Kidney capillary endothelial cell (primary cell): Measurements from ENCODE around the gene TMEM269.
A peak's percentile ranks its signal among the peaks of the same experiment; 100 is the strongest.
"Not testable (repeated sequence)": the region's sequence is repeated elsewhere in the genome, so short reads cannot be mapped to it uniquely, and the experiment has no call there.

Source experiments
- DNase-seq: peaks from one replicate; pipeline ENCODE4 v3.0.0-alpha.2; 2018; ENCODE audit warnings: low spot score

The TMEM269 gene

GRCh38 chr1:42776502-42776901 is 8.3 kb upstream of the TMEM269 start:
- DNase-seq, result no peak

GRCh38 chr1:42777852-42778251 is 6.9 kb upstream of the TMEM269 start:
- peak; percentile 42 for DNase-seq

GRCh38 chr1:42779725-42780124 is 5.1 kb upstream of the TMEM269 start:
- no peak for DNase-seq

GRCh38 chr1:42780176-42780575 is 4.6 kb upstream of the TMEM269 start:
- no peak for DNase-seq

GRCh38 chr1:42783092-42783491 is 1.7 kb upstream of the TMEM269 start:
- DNase-seq, result no peak

- DNase-seq, result no peak
These were observed 245 bp upstream of the TMEM269 start for GRCh38 chr1:42784547-42784945.

- no peak for DNase-seq
These were observed 1.3 kb downstream of the TMEM269 start for GRCh38 chr1:42786097-42786496.

GRCh38 chr1:42788021-42788420 is 3.2 kb downstream of the TMEM269 start:
- no peak for DNase-seq

- DNase-seq, result no peak
These were observed 9.0 kb downstream of the TMEM269 start for GRCh38 chr1:42793824-42794223.

- no peak for DNase-seq
These were observed 12.6 kb downstream of the TMEM269 start for GRCh38 chr1:42797414-42797813.

GRCh38 chr1:42797979-42798378 is 13.2 kb downstream of the TMEM269 start:
- DNase-seq, result no peak

- no peak for DNase-seq
These were observed 17.2 kb downstream of the TMEM269 start for GRCh38 chr1:42801832-42802473.

- no peak for DNase-seq
These were observed 21.4 kb downstream of the TMEM269 start for GRCh38 chr1:42806171-42806570.

- no peak for DNase-seq
These were observed 21.8 kb downstream of the TMEM269 start for GRCh38 chr1:42806593-42806992.

GRCh38 chr1:42807056-42807668 is 22.4 kb downstream of the TMEM269 start:
- no peak for DNase-seq

GRCh38 chr1:42814815-42815214 is 30.0 kb downstream of the TMEM269 start:
- DNase-seq, result not testable (repeated sequence)

GRCh38 chr1:42815941-42816584 is 31.3 kb downstream of the TMEM269 start:
- peak; percentile 10 for DNase-seq

- DNase-seq, result peak; percentile 84
These were observed 32.0 kb downstream of the TMEM269 start, which contains the start of the genes ERMAP and SVBP for GRCh38 chr1:42816585-42817439. Gene ERMAP (plus strand): TSS chr1:42817122. CDS start chr1:42830449, 13,327 bp downstream. Gene SVBP (minus strand): TSS chr1:42817397. CDS start chr1:42816544, 853 bp downstream.

GRCh38 chr1:42817440-42817767 is 32.6 kb downstream of the TMEM269 start:
- no peak for DNase-seq

- no peak for DNase-seq
These were observed 33.2 kb downstream of the TMEM269 start for GRCh38 chr1:42817976-42818375.

- DNase-seq, result no peak
These were observed 36.0 kb downstream of the TMEM269 start for GRCh38 chr1:42820813-42821212.

- DNase-seq, result no peak
These were observed 36.9 kb downstream of the TMEM269 start for GRCh38 chr1:42821690-42822089.
